A549 (cell line): ENCODE data around the gene EXO1. TPM values are rescaled to one million over a fixed set of nuclear protein-coding genes. Genes with fewer than 3 reads are reported as not detected.

Experiments
- ATAC-seq, 2 experiments: fragments of 200-7000 bp in 1 of 2; fragments of >200 bp in 1 of 2; cut with Nextera tagmentation in 1 of 2; cut with Tn5 transposase in 1 of 2; 3 replicates each; pipeline versions ENCODE4 v1.8.0 to v1.9.1; 2018 to 2020; ENCODE audit warnings: mild to moderate bottlenecking in 1 of 2, moderate library complexity in 1 of 2
- CTCF ChIA-PET: fragments of 300-600 bp; sonication (Branson Sonifier 250); formaldehyde crosslinking; extraction: SDS; loops from one replicate; lab custom pipeline; 2021; ENCODE audit warnings: antibody characterized with exemption, inconsistent platforms; lab: Yijun Ruan, JAX
- POLR2A ChIA-PET: fragments of 350-600 bp; formaldehyde crosslinking; extraction: SDS; loops from one replicate; lab custom pipeline; 2021; ENCODE audit warnings: antibody characterized with exemption, inconsistent platforms; lab: Yijun Ruan, JAX
- DNase-seq, 2 experiments: peaks; one replicate each; pipeline versions ENCODE4 v3.0.0 to v3.0.0-alpha.2; 2011 to 2016; ENCODE audit warnings: low read depth in 1 of 2, low spot score in 1 of 2
- FAIRE-seq: peaks from 2 replicates; lab custom pipeline; 2011; peaks lifted over from hg19 to GRCh38; lab: Jason Lieb, UNC
- H3K27ac ChIP-seq, 2 experiments: fragments of >200 bp; sonication (Bioruptor Twin); formaldehyde crosslinking; 3 replicates each; pipeline ENCODE4 v1.5.1; 2016 to 2017
- H3K4me1 ChIP-seq: fragments of >200 bp; sonication (Bioruptor Twin); formaldehyde crosslinking; 3 replicates; pipeline ENCODE4 v1.6.1; 2016
- H3K4me2 ChIP-seq: fragments of >200 bp; sonication (Bioruptor Twin); formaldehyde crosslinking; 3 replicates; pipeline ENCODE4 v1.6.1; 2016
- H3K4me3 ChIP-seq: fragments of >200 bp; sonication (Bioruptor Twin); formaldehyde crosslinking; 3 replicates; pipeline ENCODE4 v1.5.1; 2016
- H3K9me3 ChIP-seq: fragments of >200 bp; sonication (Bioruptor Twin); formaldehyde crosslinking; 3 replicates; pipeline ENCODE4 v1.6.1; 2016
- ATOH8 ChIP-seq: fragments of 250-450 bp; sonication (Bioruptor Pico); IDR thresholded peaks from 2 replicates; pipeline ENCODE4 v1.5.0; 2020; ENCODE audit warnings: low read depth, mild to moderate bottlenecking, moderate library complexity
- CEBPB ChIP-seq, 2 experiments: fragments of >200 bp in 1 of 2; sonication (Bioruptor Twin) in 1 of 2; formaldehyde crosslinking in 1 of 2; IDR thresholded peaks; 2 replicates each; pipeline ENCODE4 v1.6.1; 2012 to 2016
- E2F6 ChIP-seq: IDR thresholded peaks from 2 replicates; pipeline ENCODE4 v1.6.1; 2012; ENCODE audit warnings: low read depth, borderline replicate concordance
- EP300 ChIP-seq, 2 experiments: fragments of >200 bp; sonication (Bioruptor Twin); formaldehyde crosslinking; IDR thresholded peaks; 2 replicates in 1 of 2; 3 replicates in 1 of 2; pipeline ENCODE4 v1.6.1; 2016 to 2017
- ESRRA ChIP-seq: fragments of 150-350 bp; IDR thresholded peaks from 2 replicates; pipeline ENCODE4 v1.6.1; 2014; ENCODE audit warnings: mild to moderate bottlenecking, low read length, borderline replicate concordance
- FOSB ChIP-seq: fragments of 250-450 bp; sonication (Bioruptor Pico); IDR thresholded peaks from 2 replicates; pipeline ENCODE4 v1.5.0; 2020; ENCODE audit warnings: mild to moderate bottlenecking, moderate library complexity
- HES2 ChIP-seq: fragments of >200 bp; sonication (Bioruptor Twin); formaldehyde crosslinking; IDR thresholded peaks from 2 replicates; pipeline ENCODE4 v1.6.1; 2016
- HOXB5 ChIP-seq: fragments of 250-450 bp; sonication (Bioruptor Pico); IDR thresholded peaks from 2 replicates; pipeline ENCODE4 v1.5.0; 2020; ENCODE audit warnings: mild to moderate bottlenecking, moderate library complexity
- JUNB ChIP-seq: fragments of >200 bp; sonication (Bioruptor Twin); formaldehyde crosslinking; IDR thresholded peaks from 2 replicates; pipeline ENCODE4 v1.6.1; 2016
- KDM1A ChIP-seq: fragments of 200-600 bp; sonication (generic); IDR thresholded peaks from 2 replicates; pipeline ENCODE4 v1.6.1; 2016; ENCODE audit warnings: low read depth, mild to moderate bottlenecking
- PHF8 ChIP-seq: fragments of 200-600 bp; sonication (generic); IDR thresholded peaks from 2 replicates; pipeline ENCODE4 v1.6.1; 2016; ENCODE audit warnings: low read depth, mild to moderate bottlenecking, antibody characterized with exemption, moderate library complexity, borderline replicate concordance
- RAD21 ChIP-seq, 2 experiments: fragments of >200 bp in 1 of 2; sonication (Bioruptor Twin) in 1 of 2; formaldehyde crosslinking in 1 of 2; IDR thresholded peaks in 1 of 2; conservative IDR thresholded peaks in 1 of 2; 2 replicates in 1 of 2; 3 replicates in 1 of 2; pipeline ENCODE4 v1.6.1; 2012 to 2018; ENCODE audit warnings: inconsistent platforms in 1 of 2
- REST ChIP-seq: fragments of 200-600 bp; sonication (generic); IDR thresholded peaks from 2 replicates; pipeline ENCODE4 v1.6.1; 2016; ENCODE audit warnings: antibody characterized with exemption, mild to moderate bottlenecking, moderate library complexity
- RNF2 ChIP-seq: fragments of 200-600 bp; sonication (generic); IDR thresholded peaks from 2 replicates; pipeline ENCODE4 v1.6.1; 2016; ENCODE audit warnings: low read depth, mild to moderate bottlenecking, antibody characterized with exemption, moderate library complexity, borderline replicate concordance
- TP53 ChIP-seq: fragments of 250-450 bp; sonication (Bioruptor Pico); IDR thresholded peaks from 2 replicates; pipeline ENCODE4 v1.5.0; 2021; ENCODE audit warnings: mild to moderate bottlenecking, moderate library complexity
- USF2 ChIP-seq: fragments of 450-650 bp; IDR thresholded peaks from 2 replicates; pipeline ENCODE4 v1.6.1; 2014; ENCODE audit warnings: antibody characterized with exemption
- ZFP36 ChIP-seq: fragments of 450-650 bp; IDR thresholded peaks from 2 replicates; pipeline ENCODE4 v1.6.1; 2014; ENCODE audit warnings: borderline replicate concordance; ENCODE audit not compliant: partially characterized antibody
- WGBS: methylation state at CpG from one replicate; pipeline ENCODE4 v1.1.6; 2017; ENCODE audit errors: missing lambda C conversion rate; 5-methylcytosine and 5-hydroxymethylcytosine counted together
- polyA plus RNA-seq, 4 experiments: library from polyadenylated mRNA; depleted of rRNA in 3 of 4; stranded (reverse); fragments of >200 nt; fragmentation: RNase III in 1 of 4; extraction: RNeasy Plus Mini Kit Qiagen cat#74134 plus additional on column Dnase treatment in 1 of 4; gene quantifications; 2 replicates in 3 of 4; 3 replicates in 1 of 4; pipeline ENCODE4 v1.2.3, GENCODE V29; 2011 to 2017
- TF ChIP-seq, protein P1 (sequence below): fragments of >200 bp; sonication (Bioruptor Twin); formaldehyde crosslinking; IDR thresholded peaks from 3 replicates; pipeline ENCODE4 v1.5.1; 2016
- TF ChIP-seq, protein P2 (sequence below): IDR thresholded peaks from 2 replicates; pipeline ENCODE4 v1.6.1; 2012
- TF ChIP-seq, protein P3 (sequence below): fragments of 250-450 bp; sonication (Bioruptor Pico); IDR thresholded peaks from 2 replicates; pipeline ENCODE4 v1.5.0; 2021; ENCODE audit warnings: mild to moderate bottlenecking, moderate library complexity, borderline replicate concordance

The EXO1 gene
- polyA plus RNA-seq, 2 of the 4 experiments (the other 2 are of a cell fraction) = 23.0 to 33.1 TPM

GRCh38 chr1:241847540-241847795 is 536 bp upstream of the EXO1 start:
- H3K27ac ChIP-seq = peak overlapping the region; percentile 94 to 99
- 8% methylated on average over 6 of the region's 6 CpGs for WGBS
- TF ChIP-seq PHF8 (0 out of 2 replicates have a peak, but pooled peaks have one; percentile 3), JUNB (no peak), KDM1A (no peak)
- TF ChIP-seq, protein P1, sequence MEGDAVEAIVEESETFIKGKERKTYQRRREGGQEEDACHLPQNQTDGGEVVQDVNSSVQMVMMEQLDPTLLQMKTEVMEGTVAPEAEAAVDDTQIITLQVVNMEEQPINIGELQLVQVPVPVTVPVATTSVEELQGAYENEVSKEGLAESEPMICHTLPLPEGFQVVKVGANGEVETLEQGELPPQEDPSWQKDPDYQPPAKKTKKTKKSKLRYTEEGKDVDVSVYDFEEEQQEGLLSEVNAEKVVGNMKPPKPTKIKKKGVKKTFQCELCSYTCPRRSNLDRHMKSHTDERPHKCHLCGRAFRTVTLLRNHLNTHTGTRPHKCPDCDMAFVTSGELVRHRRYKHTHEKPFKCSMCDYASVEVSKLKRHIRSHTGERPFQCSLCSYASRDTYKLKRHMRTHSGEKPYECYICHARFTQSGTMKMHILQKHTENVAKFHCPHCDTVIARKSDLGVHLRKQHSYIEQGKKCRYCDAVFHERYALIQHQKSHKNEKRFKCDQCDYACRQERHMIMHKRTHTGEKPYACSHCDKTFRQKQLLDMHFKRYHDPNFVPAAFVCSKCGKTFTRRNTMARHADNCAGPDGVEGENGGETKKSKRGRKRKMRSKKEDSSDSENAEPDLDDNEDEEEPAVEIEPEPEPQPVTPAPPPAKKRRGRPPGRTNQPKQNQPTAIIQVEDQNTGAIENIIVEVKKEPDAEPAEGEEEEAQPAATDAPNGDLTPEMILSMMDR = no peak
- TF ChIP-seq, all 56 proteins: peak for 1
- ChIA-PET CTCF (interaction anchor here (1.2 to 8.5 kb wide), 5 partner anchors 10 to 236 kb away, joined by 3 to 48 read pairs (median 5); partner anchors contain the start of gene MAP1LC3C), POLR2A (interaction anchor here (0.6 kb wide), 1 partner anchor 111 kb away, joined by 3 read pairs; no protein-coding TSS in a partner anchor)
- H3K4me3 ChIP-seq = peak overlapping the region; percentile 81
- peak overlapping the region; percentile 85 for H3K4me2 ChIP-seq
- H3K4me1 ChIP-seq = peaks cover 16% of the 10 kb centered on the region
- ATAC-seq (no peak), DNase-seq (no peak), FAIRE-seq (no peak)
- no peaks in the 10 kb centered on the region for H3K9me3 ChIP-seq

GRCh38 chr1:241848686-241849344 is 811 bp downstream of the EXO1 start:
- 3% methylated on average over 13 of the region's 13 CpGs for WGBS
- no peak for TF ChIP-seq ESRRA
- no peak for TF ChIP-seq E2F6
- TF ChIP-seq, protein P2, sequence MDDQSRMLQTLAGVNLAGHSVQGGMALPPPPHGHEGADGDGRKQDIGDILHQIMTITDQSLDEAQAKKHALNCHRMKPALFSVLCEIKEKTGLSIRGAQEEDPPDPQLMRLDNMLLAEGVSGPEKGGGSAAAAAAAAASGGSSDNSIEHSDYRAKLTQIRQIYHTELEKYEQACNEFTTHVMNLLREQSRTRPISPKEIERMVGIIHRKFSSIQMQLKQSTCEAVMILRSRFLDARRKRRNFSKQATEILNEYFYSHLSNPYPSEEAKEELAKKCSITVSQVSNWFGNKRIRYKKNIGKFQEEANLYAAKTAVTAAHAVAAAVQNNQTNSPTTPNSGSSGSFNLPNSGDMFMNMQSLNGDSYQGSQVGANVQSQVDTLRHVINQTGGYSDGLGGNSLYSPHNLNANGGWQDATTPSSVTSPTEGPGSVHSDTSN = no peak
- TF ChIP-seq, protein P3, sequence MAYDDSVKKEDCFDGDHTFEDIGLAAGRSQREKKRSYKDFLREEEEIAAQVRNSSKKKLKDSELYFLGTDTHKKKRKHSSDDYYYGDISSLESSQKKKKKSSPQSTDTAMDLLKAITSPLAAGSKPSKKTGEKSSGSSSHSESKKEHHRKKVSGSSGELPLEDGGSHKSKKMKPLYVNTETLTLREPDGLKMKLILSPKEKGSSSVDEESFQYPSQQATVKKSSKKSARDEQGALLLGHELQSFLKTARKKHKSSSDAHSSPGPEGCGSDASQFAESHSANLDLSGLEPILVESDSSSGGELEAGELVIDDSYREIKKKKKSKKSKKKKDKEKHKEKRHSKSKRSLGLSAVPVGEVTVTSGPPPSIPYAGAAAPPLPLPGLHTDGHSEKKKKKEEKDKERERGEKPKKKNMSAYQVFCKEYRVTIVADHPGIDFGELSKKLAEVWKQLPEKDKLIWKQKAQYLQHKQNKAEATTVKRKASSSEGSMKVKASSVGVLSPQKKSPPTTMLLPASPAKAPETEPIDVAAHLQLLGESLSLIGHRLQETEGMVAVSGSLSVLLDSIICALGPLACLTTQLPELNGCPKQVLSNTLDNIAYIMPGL (CRISPR knock-in tag) = no peak
- no peak for TF ChIP-seq CEBPB (IDR thresholded peaks at IDR 0.05)
- no peak for TF ChIP-seq RAD21 (conservative IDR thresholded peaks at IDR 0.05 in 1 of 2, IDR thresholded peaks at IDR 0.05 in 1 of 2)
- TF ChIP-seq EP300 (IDR thresholded peaks at IDR 0.05) = no peak
- no peak for TF ChIP-seq ZFP36
- ChIA-PET CTCF (interaction anchor here (0.8 to 8.5 kb wide), 5 partner anchors 12 to 238 kb away, joined by 3 to 48 read pairs (median 4); no protein-coding TSS in a partner anchor), POLR2A (no interaction called here)
- H3K27ac ChIP-seq = peak overlapping the region; percentile 94 to 99
- FAIRE-seq = no peak
- H3K4me2 ChIP-seq = peak overlapping the region; percentile 93
- peak; percentile 18 to 56; a peak in 4 of 6 replicates for ATAC-seq
- peak overlapping the region; percentile 81 for H3K4me3 ChIP-seq
- no peaks in the 10 kb centered on the region for H3K9me3 ChIP-seq
- DNase-seq = no peak
- H3K4me1 ChIP-seq = peaks cover 16% of the 10 kb centered on the region

- no peak for ATAC-seq
- FAIRE-seq = no peak
- Histone ChIP-seq H3K4me2 (peak overlapping the region; percentile 93), H3K4me1 (peaks cover 16% of the 10 kb centered on the region), H3K27ac (peak overlapping the region in 1 of 2 experiments; percentile 99; a peak in 3 of 6 replicates), H3K4me3 (peak overlapping the region; percentile 81), H3K9me3 (no peaks in the 10 kb centered on the region)
- no peak for DNase-seq
- ChIA-PET CTCF (interaction anchor here (0.8 to 2.0 kb wide), 3 partner anchors 11 to 238 kb away, joined by 3 to 5 read pairs (median 4); no protein-coding TSS in a partner anchor), POLR2A (no interaction called here)
- 47% methylated on average over 6 of the region's 6 CpGs for WGBS
- no peak for TF ChIP-seq HES2
- no peak for TF ChIP-seq HOXB5 (CRISPR knock-in tag)
- TF ChIP-seq ATOH8 (CRISPR knock-in tag) = no peak
- no peak for TF ChIP-seq PHF8
- TF ChIP-seq REST = no peak
- TF ChIP-seq FOSB (CRISPR knock-in tag) = no peak
- TF ChIP-seq RNF2 = no peak
- TF ChIP-seq USF2 = no peak
- TF ChIP-seq TP53 (CRISPR knock-in tag) = no peak
Observed at GRCh38 chr1:241849345-241849695, 1.3 kb downstream of the EXO1 start.
